HepG2 (cell line): ENCODE measurements around the gene CASKIN1. TPM values are rescaled to one million over a fixed set of nuclear protein-coding genes. Genes with fewer than 3 reads are reported as not detected.

Source experiments
- ATRX ChIP-seq: sonication (generic); formaldehyde crosslinking; IDR thresholded peaks from 2 replicates; pipeline ENCODE4 v1.4.0; 2020; ENCODE audit warnings: missing genetic modification reagents, borderline replicate concordance
- CHD4 ChIP-seq: fragments of 200-600 bp; sonication (generic); IDR thresholded peaks from 2 replicates; pipeline ENCODE4 v1.7.0; 2017; ENCODE audit warnings: mild to moderate bottlenecking, low read length, borderline replicate concordance
- DMAP1 ChIP-seq: IDR thresholded peaks from 2 replicates; pipeline ENCODE4 v1.6.1; 2016
- DPF2 ChIP-seq: sonication (generic); formaldehyde crosslinking; IDR thresholded peaks from 2 replicates; pipeline ENCODE4 v1.4.0; 2020; ENCODE audit warnings: mild to moderate bottlenecking, low read depth, missing genetic modification reagents, borderline replicate concordance
- ERF ChIP-seq: IDR thresholded peaks from 2 replicates; pipeline ENCODE4 v1.6.1; 2018; ENCODE audit warnings: missing biosample characterization, missing genetic modification reagents
- GZF1 ChIP-seq: sonication (generic); formaldehyde crosslinking; IDR thresholded peaks from 2 replicates; pipeline ENCODE4 v1.5.1; 2020; ENCODE audit warnings: mild to moderate bottlenecking, missing genetic modification reagents
- KLF9 ChIP-seq: IDR thresholded peaks from 2 replicates; pipeline ENCODE4 v1.6.1; 2016; ENCODE audit warnings: low read depth
- MIXL1 ChIP-seq: IDR thresholded peaks from 2 replicates; pipeline ENCODE4 v1.6.1; 2016
- NCOA1 ChIP-seq: sonication (generic); formaldehyde crosslinking; IDR thresholded peaks from 2 replicates; pipeline ENCODE4 v1.9.0; 2021; ENCODE audit warnings: missing genetic modification reagents
- NFKBIZ ChIP-seq: IDR thresholded peaks from 2 replicates; pipeline ENCODE4 v1.6.1; 2018; ENCODE audit warnings: missing genetic modification reagents, missing compliant biosample characterization
- PAWR ChIP-seq: sonication (generic); formaldehyde crosslinking; IDR thresholded peaks from 2 replicates; pipeline ENCODE4 v1.4.0; 2020; ENCODE audit warnings: missing genetic modification reagents, mild to moderate bottlenecking, borderline replicate concordance
- PHB2 ChIP-seq: fragments of 450-650 bp; IDR thresholded peaks from 2 replicates; pipeline ENCODE4 v1.6.1; 2018; ENCODE audit not compliant: partially characterized antibody
- ZBTB26 ChIP-seq: IDR thresholded peaks from 2 replicates; pipeline ENCODE4 v1.6.1; 2016; ENCODE audit warnings: missing compliant biosample characterization, missing genetic modification reagents, borderline replicate concordance
- ZNF337 ChIP-seq: sonication (generic); formaldehyde crosslinking; IDR thresholded peaks from 2 replicates; pipeline ENCODE4 v1.5.1; 2020; ENCODE audit warnings: missing genetic modification reagents, low read depth, mild to moderate bottlenecking, borderline replicate concordance
- ZNF33A ChIP-seq: sonication (generic); formaldehyde crosslinking; IDR thresholded peaks from 2 replicates; pipeline ENCODE4 v1.5.1; 2020; ENCODE audit warnings: missing genetic modification reagents, mild to moderate bottlenecking, moderate library complexity, borderline replicate concordance
- ZNF7 ChIP-seq: IDR thresholded peaks from 2 replicates; pipeline ENCODE4 v1.6.1; 2016; ENCODE audit warnings: missing biosample characterization, missing genetic modification reagents
- ZNF747 ChIP-seq: sonication (generic); formaldehyde crosslinking; IDR thresholded peaks from 2 replicates; pipeline ENCODE4 v1.8.1; 2023; ENCODE audit warnings: missing genetic modification reagents, mild to moderate bottlenecking, borderline replicate concordance
- ZNF770 ChIP-seq: sonication (generic); formaldehyde crosslinking; IDR thresholded peaks from 2 replicates; pipeline ENCODE4 v1.5.0; 2020; ENCODE audit warnings: mild to moderate bottlenecking, missing genetic modification reagents
- polyA plus RNA-seq, 8 experiments: library from polyadenylated mRNA; depleted of rRNA in 3 of 8; stranded (reverse) in 7 of 8; unstranded in 1 of 8; fragments of >200 nt; fragmentation: Illumina TruSeq in 4 of 8; extraction: Trizol in 4 of 8; gene quantifications; 2 replicates each; pipeline versions ENCODE4 v1.2.1 to v1.2.3, GENCODE V29; 2011 to 2016; ENCODE audit warnings: low read depth in 4 of 8, missing spikeins in 1 of 8, mixed read lengths in 1 of 8; ENCODE audit not compliant: insufficient read depth in 1 of 8
- total RNA-seq, 5 experiments: library from RNA; depleted of rRNA; stranded (reverse); fragments of >200 nt; fragmentation: Illumina TruSeq; extraction: Trizol; gene quantifications; 2 replicates each; pipeline ENCODE4 v1.2.3, GENCODE V29; 2016; ENCODE audit warnings: low read depth in 1 of 5
- TF ChIP-seq, protein P1 (sequence below): sonication (generic); formaldehyde crosslinking; IDR thresholded peaks from 2 replicates; pipeline ENCODE4 v1.4.0; 2020; ENCODE audit warnings: missing genetic modification reagents
- TF ChIP-seq, protein P2 (sequence below): sonication (generic); formaldehyde crosslinking; IDR thresholded peaks from 2 replicates; pipeline ENCODE4 v1.4.0; 2020; ENCODE audit warnings: missing genetic modification reagents, borderline replicate concordance
- TF ChIP-seq, protein P3 (sequence below): sonication (generic); formaldehyde crosslinking; IDR thresholded peaks from 2 replicates; pipeline ENCODE4 v1.5.1; 2020; ENCODE audit warnings: missing genetic modification reagents, mild to moderate bottlenecking, borderline replicate concordance

Gene CASKIN1
- total and polyA plus RNA-seq, 2 of the 13 experiments (the other 11 are each of a cell fraction or from before 2014, with no cell fraction given), result 1.2 to 2.2 TPM

DNA sequence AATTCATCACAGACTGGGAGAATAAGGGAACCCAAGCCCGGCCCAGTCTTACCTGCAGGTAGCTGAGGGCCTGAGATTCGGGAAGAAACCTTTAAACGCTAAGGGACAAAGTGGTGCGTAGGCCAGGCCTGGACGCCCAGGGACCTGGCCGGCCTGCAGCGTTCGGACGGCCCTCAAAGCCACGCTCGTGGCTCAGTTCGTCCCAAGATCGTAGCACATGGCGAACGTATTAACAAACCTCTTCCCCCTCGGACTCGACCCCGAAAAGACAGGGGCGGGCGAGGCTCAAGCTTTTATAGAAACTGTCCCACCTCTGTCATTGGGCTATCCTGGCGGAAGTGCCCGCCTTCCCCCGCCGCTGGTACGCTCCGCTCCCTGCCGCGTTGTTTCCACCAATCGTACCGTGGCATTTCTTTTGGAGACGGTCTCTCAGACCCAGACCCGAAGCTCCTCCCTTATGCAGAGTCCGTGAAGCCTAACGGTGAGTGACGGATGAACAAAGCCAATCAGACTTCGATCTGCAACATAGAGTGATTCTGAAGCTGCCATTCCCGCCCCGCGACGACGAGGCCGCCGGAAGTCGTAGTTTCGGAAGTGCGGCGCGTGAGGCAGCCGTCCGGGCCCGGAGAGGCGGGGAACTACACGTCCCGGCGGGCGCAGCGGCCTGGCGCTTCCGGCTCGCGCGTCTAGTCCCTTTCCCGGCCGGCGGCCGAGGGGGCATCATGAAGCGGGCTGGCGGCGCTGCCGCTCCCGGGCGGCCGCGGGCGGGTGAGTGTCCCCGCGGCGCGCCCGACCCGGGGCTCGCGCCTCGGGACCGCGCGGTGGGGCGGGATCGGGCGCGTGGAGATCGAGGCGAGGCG, 41.1 kb downstream of the CASKIN1 start, which contains the start of gene TRAF7 (continued):
- TF ChIP-seq, protein P1, sequence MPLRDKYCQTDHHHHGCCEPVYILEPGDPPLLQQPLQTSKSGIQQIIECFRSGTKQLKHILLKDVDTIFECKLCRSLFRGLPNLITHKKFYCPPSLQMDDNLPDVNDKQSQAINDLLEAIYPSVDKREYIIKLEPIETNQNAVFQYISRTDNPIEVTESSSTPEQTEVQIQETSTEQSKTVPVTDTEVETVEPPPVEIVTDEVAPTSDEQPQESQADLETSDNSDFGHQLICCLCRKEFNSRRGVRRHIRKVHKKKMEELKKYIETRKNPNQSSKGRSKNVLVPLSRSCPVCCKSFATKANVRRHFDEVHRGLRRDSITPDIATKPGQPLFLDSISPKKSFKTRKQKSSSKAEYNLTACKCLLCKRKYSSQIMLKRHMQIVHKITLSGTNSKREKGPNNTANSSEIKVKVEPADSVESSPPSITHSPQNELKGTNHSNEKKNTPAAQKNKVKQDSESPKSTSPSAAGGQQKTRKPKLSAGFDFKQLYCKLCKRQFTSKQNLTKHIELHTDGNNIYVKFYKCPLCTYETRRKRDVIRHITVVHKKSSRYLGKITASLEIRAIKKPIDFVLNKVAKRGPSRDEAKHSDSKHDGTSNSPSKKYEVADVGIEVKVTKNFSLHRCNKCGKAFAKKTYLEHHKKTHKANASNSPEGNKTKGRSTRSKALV (CRISPR knock-in tag), result no peak
- TF ChIP-seq PHB2, result no peak
- TF ChIP-seq NCOA1 (CRISPR knock-in tag), result no peak
- no peak for TF ChIP-seq DPF2 (CRISPR knock-in tag)
- no peak for TF ChIP-seq ZNF33A (CRISPR knock-in tag)
- TF ChIP-seq ZNF7, result no peak
- TF ChIP-seq, protein P2, sequence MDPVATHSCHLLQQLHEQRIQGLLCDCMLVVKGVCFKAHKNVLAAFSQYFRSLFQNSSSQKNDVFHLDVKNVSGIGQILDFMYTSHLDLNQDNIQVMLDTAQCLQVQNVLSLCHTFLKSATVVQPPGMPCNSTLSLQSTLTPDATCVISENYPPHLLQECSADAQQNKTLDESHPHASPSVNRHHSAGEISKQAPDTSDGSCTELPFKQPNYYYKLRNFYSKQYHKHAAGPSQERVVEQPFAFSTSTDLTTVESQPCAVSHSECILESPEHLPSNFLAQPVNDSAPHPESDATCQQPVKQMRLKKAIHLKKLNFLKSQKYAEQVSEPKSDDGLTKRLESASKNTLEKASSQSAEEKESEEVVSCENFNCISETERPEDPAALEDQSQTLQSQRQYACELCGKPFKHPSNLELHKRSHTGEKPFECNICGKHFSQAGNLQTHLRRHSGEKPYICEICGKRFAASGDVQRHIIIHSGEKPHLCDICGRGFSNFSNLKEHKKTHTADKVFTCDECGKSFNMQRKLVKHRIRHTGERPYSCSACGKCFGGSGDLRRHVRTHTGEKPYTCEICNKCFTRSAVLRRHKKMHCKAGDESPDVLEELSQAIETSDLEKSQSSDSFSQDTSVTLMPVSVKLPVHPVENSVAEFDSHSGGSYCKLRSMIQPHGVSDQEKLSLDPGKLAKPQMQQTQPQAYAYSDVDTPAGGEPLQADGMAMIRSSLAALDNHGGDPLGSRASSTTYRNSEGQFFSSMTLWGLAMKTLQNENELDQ (CRISPR knock-in tag), result no peak
- peak; percentile 75; the same call in 1 of the 2 replicates for TF ChIP-seq GZF1 (CRISPR knock-in tag)
- TF ChIP-seq MIXL1 (CRISPR knock-in tag), result no peak
- TF ChIP-seq KLF9 (CRISPR knock-in tag), result 0 out of 2 replicates have a peak, but pooled peaks have one; percentile 70
- peak; percentile 64 for TF ChIP-seq ZNF747 (CRISPR knock-in tag)
- no peak for TF ChIP-seq PAWR
- TF ChIP-seq ZNF770 (CRISPR knock-in tag), result no peak
- TF ChIP-seq ERF (CRISPR knock-in tag), result peak; percentile 97
- peak; percentile 95 for TF ChIP-seq DMAP1 (CRISPR knock-in tag)
- TF ChIP-seq, protein P3, sequence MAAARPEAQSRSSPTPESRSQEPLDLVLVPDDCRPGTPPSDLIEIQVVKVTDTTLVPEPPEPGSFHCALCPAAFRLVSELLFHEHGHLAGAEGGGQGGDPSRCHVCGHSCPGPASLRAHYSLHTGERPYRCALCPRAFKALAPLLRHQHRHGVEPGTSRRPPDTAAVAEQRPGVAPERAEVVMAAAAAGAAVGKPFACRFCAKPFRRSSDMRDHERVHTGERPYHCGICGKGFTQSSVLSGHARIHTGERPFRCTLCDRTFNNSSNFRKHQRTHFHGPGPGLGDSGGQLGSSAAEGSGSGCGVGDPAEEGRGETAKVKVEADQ (CRISPR knock-in tag), result peak; percentile 59; the same call in 1 of the 2 replicates
- no peak for TF ChIP-seq CHD4
- no peak for TF ChIP-seq ATRX (CRISPR knock-in tag)
- TF ChIP-seq ZNF337 (CRISPR knock-in tag), result no peak
- no peak for TF ChIP-seq ZBTB26
- peak; percentile 80 for TF ChIP-seq NFKBIZ
